ENCODE data around the gene FHAD1. TPM values are rescaled to one million over a fixed set of nuclear protein-coding genes. Genes with fewer than 3 reads are reported as not detected.
A peak's percentile ranks its signal among the peaks of the same experiment; 100 is the strongest.

Gene FHAD1
- total and polyA plus RNA-seq, 2 of the 13 experiments (the other 11 are each of a cell fraction or from before 2014, with no cell fraction given): not detected

DNA sequence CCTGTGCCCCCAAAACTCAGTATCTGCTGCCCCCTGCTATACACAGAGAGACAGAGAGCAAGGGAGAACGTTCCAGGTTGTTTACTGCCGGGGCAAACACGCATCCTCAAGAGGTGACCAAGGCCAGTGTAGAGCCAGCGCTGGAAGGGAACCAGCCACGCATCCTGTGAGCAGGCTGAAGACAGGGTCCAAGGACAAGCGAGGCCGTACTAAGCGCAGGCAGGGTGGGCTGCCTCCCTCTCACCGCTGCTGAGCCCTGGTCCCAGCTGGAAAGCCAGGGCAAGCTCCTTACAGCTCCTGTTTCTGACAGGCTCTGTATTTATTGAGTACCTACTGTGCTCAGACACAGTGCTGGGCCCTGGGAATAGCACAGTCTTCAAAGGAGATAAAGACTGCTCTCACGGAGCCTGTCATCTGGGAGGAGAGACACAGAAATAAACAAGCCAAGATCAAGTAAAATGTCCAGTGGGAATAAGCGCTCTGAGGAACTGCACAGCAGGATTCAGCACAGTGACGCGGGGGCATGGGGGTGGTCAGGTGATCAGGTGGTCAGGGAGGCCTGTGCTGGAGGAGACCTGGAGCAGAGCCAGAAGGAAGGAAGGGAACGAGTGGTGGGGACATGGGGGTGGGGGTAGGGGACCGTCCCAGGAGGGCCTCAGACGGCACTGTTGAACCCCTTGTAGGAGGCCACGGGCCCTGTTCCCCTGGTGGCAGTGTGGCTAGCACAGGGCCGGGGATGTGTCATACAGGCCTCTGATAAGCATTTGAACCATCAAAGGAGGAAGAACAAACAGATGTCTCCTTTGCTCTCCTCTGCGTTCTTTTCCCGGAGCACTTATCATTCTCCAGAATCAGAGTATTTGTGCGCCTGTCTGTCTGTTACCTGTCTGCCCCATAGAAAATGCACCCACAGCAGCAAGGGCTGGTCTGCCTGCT, 124.9 kb downstream of the FHAD1 start (continued):
- TF ChIP-seq DZIP1 (CRISPR knock-in tag; IDR thresholded peaks at IDR 0.05): 0 out of 2 replicates have a peak, but pooled peaks have one; percentile 33
- no peak for TF ChIP-seq SAFB2 (CRISPR knock-in tag; IDR thresholded peaks at IDR 0.05; ENCODE audit: borderline replicate concordance, low read depth)
- TF ChIP-seq ZNF33A (CRISPR knock-in tag; IDR thresholded peaks at IDR 0.05; ENCODE audit: borderline replicate concordance): no peak
- TF ChIP-seq SP5 (CRISPR knock-in tag; IDR thresholded peaks at IDR 0.05; ENCODE audit: borderline replicate concordance, low read depth): no peak
- no peak for TF ChIP-seq ZC3H4 (CRISPR knock-in tag; IDR thresholded peaks at IDR 0.05; ENCODE audit: borderline replicate concordance)
- TF ChIP-seq, protein P1, sequence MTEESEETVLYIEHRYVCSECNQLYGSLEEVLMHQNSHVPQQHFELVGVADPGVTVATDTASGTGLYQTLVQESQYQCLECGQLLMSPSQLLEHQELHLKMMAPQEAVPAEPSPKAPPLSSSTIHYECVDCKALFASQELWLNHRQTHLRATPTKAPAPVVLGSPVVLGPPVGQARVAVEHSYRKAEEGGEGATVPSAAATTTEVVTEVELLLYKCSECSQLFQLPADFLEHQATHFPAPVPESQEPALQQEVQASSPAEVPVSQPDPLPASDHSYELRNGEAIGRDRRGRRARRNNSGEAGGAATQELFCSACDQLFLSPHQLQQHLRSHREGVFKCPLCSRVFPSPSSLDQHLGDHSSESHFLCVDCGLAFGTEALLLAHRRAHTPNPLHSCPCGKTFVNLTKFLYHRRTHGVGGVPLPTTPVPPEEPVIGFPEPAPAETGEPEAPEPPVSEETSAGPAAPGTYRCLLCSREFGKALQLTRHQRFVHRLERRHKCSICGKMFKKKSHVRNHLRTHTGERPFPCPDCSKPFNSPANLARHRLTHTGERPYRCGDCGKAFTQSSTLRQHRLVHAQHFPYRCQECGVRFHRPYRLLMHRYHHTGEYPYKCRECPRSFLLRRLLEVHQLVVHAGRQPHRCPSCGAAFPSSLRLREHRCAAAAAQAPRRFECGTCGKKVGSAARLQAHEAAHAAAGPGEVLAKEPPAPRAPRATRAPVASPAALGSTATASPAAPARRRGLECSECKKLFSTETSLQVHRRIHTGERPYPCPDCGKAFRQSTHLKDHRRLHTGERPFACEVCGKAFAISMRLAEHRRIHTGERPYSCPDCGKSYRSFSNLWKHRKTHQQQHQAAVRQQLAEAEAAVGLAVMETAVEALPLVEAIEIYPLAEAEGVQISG (CRISPR knock-in tag; IDR thresholded peaks at IDR 0.05): no peak
- TF ChIP-seq NFIC (IDR thresholded peaks at IDR 0.05; ENCODE audit: low read length): 0 out of 2 replicates have a peak, but pooled peaks have one; percentile 38
- TF ChIP-seq ISL2 (CRISPR knock-in tag; IDR thresholded peaks at IDR 0.05): no peak
- no peak for TF ChIP-seq KAT8 (CRISPR knock-in tag; IDR thresholded peaks at IDR 0.05)
- peak; percentile 76 for TF ChIP-seq FOSL2 (CRISPR knock-in tag; IDR thresholded peaks at IDR 0.05)
- TF ChIP-seq FOXA3 (CRISPR knock-in tag; IDR thresholded peaks at IDR 0.05): peak; percentile 13; the same call in 1 of the 2 replicates
- no peak for TF ChIP-seq ZNF441 (CRISPR knock-in tag; IDR thresholded peaks at IDR 0.05; ENCODE audit: borderline replicate concordance)
- TF ChIP-seq, protein P2, sequence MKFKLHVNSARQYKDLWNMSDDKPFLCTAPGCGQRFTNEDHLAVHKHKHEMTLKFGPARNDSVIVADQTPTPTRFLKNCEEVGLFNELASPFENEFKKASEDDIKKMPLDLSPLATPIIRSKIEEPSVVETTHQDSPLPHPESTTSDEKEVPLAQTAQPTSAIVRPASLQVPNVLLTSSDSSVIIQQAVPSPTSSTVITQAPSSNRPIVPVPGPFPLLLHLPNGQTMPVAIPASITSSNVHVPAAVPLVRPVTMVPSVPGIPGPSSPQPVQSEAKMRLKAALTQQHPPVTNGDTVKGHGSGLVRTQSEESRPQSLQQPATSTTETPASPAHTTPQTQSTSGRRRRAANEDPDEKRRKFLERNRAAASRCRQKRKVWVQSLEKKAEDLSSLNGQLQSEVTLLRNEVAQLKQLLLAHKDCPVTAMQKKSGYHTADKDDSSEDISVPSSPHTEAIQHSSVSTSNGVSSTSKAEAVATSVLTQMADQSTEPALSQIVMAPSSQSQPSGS (CRISPR knock-in tag; IDR thresholded peaks at IDR 0.05): no peak
- no peak for TF ChIP-seq ZNF263 (CRISPR knock-in tag; IDR thresholded peaks at IDR 0.05)
- TF ChIP-seq, protein P3, sequence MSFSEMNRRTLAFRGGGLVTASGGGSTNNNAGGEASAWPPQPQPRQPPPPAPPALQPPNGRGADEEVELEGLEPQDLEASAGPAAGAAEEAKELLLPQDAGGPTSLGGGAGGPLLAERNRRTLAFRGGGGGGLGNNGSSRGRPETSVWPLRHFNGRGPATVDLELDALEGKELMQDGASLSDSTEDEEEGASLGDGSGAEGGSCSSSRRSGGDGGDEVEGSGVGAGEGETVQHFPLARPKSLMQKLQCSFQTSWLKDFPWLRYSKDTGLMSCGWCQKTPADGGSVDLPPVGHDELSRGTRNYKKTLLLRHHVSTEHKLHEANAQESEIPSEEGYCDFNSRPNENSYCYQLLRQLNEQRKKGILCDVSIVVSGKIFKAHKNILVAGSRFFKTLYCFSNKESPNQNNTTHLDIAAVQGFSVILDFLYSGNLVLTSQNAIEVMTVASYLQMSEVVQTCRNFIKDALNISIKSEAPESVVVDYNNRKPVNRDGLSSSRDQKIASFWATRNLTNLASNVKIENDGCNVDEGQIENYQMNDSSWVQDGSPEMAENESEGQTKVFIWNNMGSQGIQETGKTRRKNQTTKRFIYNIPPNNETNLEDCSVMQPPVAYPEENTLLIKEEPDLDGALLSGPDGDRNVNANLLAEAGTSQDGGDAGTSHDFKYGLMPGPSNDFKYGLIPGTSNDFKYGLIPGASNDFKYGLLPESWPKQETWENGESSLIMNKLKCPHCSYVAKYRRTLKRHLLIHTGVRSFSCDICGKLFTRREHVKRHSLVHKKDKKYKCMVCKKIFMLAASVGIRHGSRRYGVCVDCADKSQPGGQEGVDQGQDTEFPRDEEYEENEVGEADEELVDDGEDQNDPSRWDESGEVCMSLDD (CRISPR knock-in tag; IDR thresholded peaks at IDR 0.05; ENCODE audit: borderline replicate concordance): no peak
- no peak for TF ChIP-seq MTF1 (CRISPR knock-in tag; IDR thresholded peaks at IDR 0.05)
- peak in 1 of 2 experiments; percentile 34; a peak in 1 of 4 replicates for TF ChIP-seq EP300 (IDR thresholded peaks at IDR 0.05; ENCODE audit: low read depth in 2 of 2, low read length in 2 of 2)
- TF ChIP-seq EP300 (CRISPR knock-in tag; IDR thresholded peaks at IDR 0.05; ENCODE audit: borderline replicate concordance): no peak
- TF ChIP-seq HES4 (CRISPR knock-in tag; IDR thresholded peaks at IDR 0.05; ENCODE audit: borderline replicate concordance): no peak
- no peak for TF ChIP-seq TCF7L2 (IDR thresholded peaks at IDR 0.05; ENCODE audit: low read depth, low read length)

All from HepG2 (cell line).